Memory B cell (primary cell): ENCODE measurements around the gene RNF220.

Source experiments
- ATAC-seq: fragments of 150-1000 bp; cut with Tn5 transposase; 2 replicates; pipeline ENCODE4 v1.10.0; 2021; ENCODE audit warnings: low read depth, mild to moderate bottlenecking, moderate library complexity
- DNase-seq, 2 donors: peaks; one replicate each; pipeline ENCODE4 v3.0.0; 2022; ENCODE audit warnings: low spot score in 2 of 2
- H3K27ac Mint-ChIP-seq: one replicate; pipeline ENCODE4 v1.8.0; 2022; ENCODE audit warnings: mild to moderate bottlenecking, moderate library complexity, mixed read lengths
- H3K27me3 Mint-ChIP-seq: one replicate; pipeline ENCODE4 v1.8.0; 2022; ENCODE audit warnings: mixed read lengths
- H3K36me3 Mint-ChIP-seq: one replicate; pipeline ENCODE4 v1.8.0; 2022; ENCODE audit warnings: mild to moderate bottlenecking, mixed read lengths
- H3K4me1 Mint-ChIP-seq: one replicate; pipeline ENCODE4 v1.8.0; 2022; ENCODE audit warnings: mixed read lengths
- H3K4me3 Mint-ChIP-seq: one replicate; pipeline ENCODE4 v1.8.0; 2022; ENCODE audit warnings: mild to moderate bottlenecking, moderate library complexity, mixed read lengths
- H3K9me3 Mint-ChIP-seq: one replicate; pipeline ENCODE4 v1.8.0; 2022; ENCODE audit warnings: mixed read lengths

The RNF220 gene

DNA sequence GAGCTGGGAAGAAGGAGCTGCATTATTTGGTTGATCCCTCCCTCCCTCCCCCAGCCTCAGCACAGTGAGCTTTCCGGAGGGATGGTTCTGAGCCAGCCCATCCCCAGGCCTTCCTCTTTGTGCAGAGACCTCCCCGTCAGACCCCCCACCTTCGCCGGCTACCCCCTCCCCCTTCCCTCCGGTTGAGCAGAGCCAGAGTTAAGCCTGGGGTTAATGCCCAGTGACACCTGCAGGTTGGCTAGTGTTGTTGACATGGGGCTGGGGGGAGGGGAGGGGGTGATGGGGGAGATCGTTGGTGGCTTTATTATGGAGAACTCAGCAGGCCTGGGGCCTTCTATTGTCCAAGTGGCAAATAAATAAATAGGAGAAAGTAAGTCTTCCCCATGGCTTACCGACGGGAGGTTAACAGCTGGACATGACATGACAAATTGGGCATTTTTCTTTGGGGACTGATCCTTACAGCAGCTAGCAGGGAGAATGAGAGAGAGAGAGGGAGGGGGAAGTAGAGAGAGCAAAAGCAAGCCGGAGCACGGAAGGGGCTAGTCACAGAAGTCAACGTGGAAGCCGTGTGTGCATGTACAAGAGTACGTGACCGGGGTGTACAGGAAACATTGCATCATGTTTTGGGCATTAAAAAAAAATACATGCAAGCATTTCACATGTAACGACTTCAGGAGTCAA is 138.1 kb downstream of the RNF220 start:
- Mint-ChIP-seq H3K27me3 (peaks cover 22% of the 10 kb centered on the region), H3K9me3 (no peaks in the 10 kb centered on the region), H3K4me3 (no peak overlapping the region), H3K4me1 (peaks cover 2% of the 10 kb centered on the region), H3K27ac (no peak overlapping the region), H3K36me3 (no peaks in the 10 kb centered on the region)
- ATAC-seq = no peak
- DNase-seq = no peak

DNA sequence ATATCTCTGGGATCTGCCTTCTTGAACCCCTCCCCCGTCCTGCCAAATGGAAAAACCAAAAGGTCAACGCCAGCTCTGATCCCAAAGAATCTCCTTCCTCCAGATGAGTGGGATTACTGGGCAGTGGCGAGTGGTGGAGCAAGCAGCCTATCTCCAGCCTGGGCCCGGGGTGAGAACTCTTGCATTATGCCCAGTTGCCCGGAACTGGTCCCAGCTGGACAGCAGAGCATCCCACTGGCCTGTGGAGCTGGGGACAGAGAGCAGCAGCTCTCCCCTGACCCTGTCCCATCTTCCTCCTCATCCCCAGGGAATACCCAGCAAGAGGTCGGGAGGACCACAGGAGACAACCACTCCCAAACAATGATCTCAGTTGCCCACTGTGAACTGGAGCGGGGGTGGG is 138.7 kb downstream of the RNF220 start:
- Mint-ChIP-seq H3K36me3 (no peaks in the 10 kb centered on the region), H3K27me3 (peaks cover 22% of the 10 kb centered on the region), H3K4me1 (peaks cover 2% of the 10 kb centered on the region), H3K4me3 (no peak overlapping the region), H3K9me3 (no peaks in the 10 kb centered on the region), H3K27ac (no peak overlapping the region)
- no peak for DNase-seq
- no peak for ATAC-seq

DNA sequence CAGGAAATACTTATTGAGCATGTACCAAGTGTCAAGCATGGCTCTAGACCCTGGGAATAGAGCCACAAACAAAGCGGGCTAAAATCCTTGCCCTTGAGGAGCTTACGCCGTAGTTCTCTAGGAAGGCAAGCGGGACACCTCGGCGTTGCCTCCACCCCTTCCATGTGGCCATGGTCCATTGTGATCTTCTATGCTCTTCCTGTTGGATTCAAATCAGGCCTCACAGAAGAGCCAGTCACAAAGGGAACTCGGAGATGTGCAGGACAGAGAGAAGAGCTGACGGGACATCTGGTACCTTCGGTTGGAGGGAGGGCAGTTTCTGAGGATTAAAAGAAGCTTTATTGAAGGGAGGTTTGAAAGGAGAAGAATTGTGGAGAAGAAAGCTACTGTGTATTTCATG is 139.9 kb downstream of the RNF220 start:
- DNase-seq (no peak), ATAC-seq (no peak)
- no peak overlapping the region for H3K27ac Mint-ChIP-seq
- no peaks in the 10 kb centered on the region for H3K36me3 Mint-ChIP-seq
- peaks cover 2% of the 10 kb centered on the region for H3K4me1 Mint-ChIP-seq
- no peak overlapping the region for H3K4me3 Mint-ChIP-seq
- H3K9me3 Mint-ChIP-seq = no peaks in the 10 kb centered on the region
- H3K27me3 Mint-ChIP-seq = peaks cover 17% of the 10 kb centered on the region

DNA sequence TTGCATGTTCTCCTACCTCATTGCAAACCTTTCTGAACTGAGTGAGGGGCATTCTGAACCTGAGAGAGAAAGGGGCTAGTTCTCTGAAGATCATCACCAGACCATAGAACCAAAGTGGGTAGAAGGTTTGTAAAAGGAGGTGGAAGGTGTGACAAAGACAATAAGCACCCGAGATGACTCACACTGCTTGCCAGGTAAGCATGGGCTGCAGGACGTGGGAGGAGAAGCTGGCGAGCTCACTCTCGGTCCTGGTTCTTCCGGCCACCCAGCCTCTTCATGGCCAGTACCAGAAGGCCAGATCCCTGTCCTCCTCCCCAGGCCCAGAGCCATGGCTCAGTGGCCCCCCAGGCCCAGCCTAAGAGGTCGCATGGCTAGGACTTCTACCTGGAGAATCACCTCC is 140.9 kb downstream of the RNF220 start:
- no peaks in the 10 kb centered on the region for H3K36me3 Mint-ChIP-seq
- H3K9me3 Mint-ChIP-seq = no peaks in the 10 kb centered on the region
- H3K27me3 Mint-ChIP-seq = peaks cover 16% of the 10 kb centered on the region

DNA sequence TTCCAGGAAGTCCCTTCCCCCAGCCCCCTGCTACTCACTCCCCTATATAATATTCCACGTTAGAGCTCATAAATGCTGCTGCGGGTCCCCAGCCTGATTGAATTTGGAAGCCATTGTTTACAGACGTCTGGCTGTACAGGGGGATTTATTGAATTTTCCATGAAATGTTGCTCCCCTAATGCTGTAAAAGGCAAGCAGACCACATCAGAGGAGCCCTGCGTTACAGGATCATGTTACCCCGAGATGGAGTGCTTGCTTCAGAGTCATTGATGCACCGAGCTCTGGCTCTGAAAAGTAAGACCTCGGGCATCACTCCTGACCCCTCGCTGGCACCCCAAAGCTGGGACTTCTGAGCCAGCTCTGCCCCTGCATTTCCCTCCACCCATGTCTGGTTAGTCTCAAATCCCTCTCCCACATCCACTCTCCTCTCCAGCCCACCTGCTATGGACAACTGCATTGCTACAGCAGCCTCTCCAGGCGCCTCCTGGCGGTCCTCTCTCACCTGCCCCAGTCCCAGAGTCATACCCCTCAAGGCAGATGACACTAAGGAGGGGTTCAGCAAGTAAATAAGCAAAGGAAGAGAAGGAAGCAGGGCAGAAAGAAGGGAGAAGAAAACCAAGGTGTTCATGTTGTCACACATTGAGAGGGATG is 141.5 kb downstream of the RNF220 start:
- H3K4me3 Mint-ChIP-seq = no peak overlapping the region
- H3K9me3 Mint-ChIP-seq = no peaks in the 10 kb centered on the region
- H3K27me3 Mint-ChIP-seq = peaks cover 16% of the 10 kb centered on the region
- DNase-seq (no peak), ATAC-seq (no peak)
- H3K27ac Mint-ChIP-seq = no peak overlapping the region
- H3K36me3 Mint-ChIP-seq = no peaks in the 10 kb centered on the region
- peaks cover 2% of the 10 kb centered on the region for H3K4me1 Mint-ChIP-seq

More for the DNA sequence above, 140.9 kb downstream of the RNF220 start:
- no peak for DNase-seq
- Mint-ChIP-seq H3K4me1 (peaks cover 2% of the 10 kb centered on the region), H3K27ac (no peak overlapping the region), H3K4me3 (no peak overlapping the region)
- no peak for ATAC-seq

DNA sequence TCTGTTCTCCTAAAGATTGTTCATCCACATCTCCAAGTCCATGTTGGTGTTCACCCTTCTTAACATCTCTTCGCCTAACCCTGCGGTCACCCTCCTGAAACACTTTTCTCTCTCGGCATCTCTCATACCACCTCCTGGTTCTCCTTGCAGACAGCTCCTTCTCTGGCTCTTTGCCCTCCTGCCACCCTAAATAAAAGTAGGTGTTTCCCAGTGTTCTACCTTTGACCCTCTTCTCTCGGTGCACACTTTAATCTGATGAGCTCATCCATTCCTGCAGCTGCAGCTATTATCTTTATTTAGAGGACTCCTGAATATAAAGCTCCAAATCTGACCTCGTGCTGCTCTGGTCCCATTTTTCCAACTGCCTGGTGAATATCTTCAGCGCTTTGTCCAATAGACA is 142.3 kb downstream of the RNF220 start:
- Mint-ChIP-seq H3K27ac (no peak overlapping the region), H3K9me3 (no peaks in the 10 kb centered on the region), H3K36me3 (no peaks in the 10 kb centered on the region), H3K27me3 (peaks cover 16% of the 10 kb centered on the region), H3K4me1 (peaks cover 2% of the 10 kb centered on the region), H3K4me3 (no peak overlapping the region)
- DNase-seq (no peak), ATAC-seq (no peak)

DNA sequence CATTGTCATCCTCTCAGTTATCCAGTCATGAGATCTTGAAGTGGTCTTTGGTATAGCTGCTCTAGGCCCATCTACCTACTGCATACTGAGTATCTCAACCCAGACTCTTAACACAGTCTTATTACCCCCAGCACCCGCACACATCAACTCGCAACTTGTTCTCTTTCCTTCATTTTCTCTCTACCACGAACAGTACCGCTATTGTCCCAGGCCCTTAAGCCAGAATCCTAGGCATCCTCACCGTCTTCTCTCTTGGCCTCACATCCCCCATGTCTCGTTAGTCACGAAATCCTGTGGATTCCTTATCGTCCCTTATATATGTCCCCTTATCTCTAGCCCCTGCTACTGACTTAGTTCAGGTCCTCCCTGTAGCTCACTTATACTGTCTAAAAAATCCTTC is 142.8 kb downstream of the RNF220 start:
- no peak for ATAC-seq
- Mint-ChIP-seq H3K4me1 (peaks cover 2% of the 10 kb centered on the region), H3K9me3 (no peaks in the 10 kb centered on the region), H3K27me3 (peaks cover 17% of the 10 kb centered on the region), H3K27ac (no peak overlapping the region), H3K4me3 (no peak overlapping the region), H3K36me3 (no peaks in the 10 kb centered on the region)
- DNase-seq = no peak

DNA sequence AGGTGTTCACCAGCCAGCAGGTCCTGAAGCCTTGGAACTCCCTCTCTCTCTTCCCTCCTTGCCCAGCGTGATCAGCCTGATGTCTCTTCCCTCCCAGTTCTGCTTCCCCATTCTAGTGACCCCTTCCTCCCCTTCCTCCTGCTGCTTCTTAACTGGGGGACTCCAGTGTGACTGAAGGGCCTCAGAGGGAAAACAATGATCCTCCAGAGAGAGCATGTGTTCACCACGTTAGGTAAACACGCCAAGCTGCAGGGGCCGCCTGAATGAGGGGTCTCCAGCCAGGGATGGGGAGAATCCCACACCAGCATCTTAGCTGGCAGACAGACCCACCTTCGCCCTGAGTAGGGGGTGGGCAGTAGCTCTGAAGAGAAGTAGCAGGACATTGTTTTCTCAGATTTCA is 144.5 kb downstream of the RNF220 start:
- DNase-seq = no peak
- Mint-ChIP-seq H3K27me3 (peaks cover 14% of the 10 kb centered on the region), H3K4me1 (no peaks in the 10 kb centered on the region), H3K4me3 (no peak overlapping the region), H3K9me3 (no peaks in the 10 kb centered on the region), H3K27ac (no peak overlapping the region), H3K36me3 (no peaks in the 10 kb centered on the region)
- no peak for ATAC-seq

DNA sequence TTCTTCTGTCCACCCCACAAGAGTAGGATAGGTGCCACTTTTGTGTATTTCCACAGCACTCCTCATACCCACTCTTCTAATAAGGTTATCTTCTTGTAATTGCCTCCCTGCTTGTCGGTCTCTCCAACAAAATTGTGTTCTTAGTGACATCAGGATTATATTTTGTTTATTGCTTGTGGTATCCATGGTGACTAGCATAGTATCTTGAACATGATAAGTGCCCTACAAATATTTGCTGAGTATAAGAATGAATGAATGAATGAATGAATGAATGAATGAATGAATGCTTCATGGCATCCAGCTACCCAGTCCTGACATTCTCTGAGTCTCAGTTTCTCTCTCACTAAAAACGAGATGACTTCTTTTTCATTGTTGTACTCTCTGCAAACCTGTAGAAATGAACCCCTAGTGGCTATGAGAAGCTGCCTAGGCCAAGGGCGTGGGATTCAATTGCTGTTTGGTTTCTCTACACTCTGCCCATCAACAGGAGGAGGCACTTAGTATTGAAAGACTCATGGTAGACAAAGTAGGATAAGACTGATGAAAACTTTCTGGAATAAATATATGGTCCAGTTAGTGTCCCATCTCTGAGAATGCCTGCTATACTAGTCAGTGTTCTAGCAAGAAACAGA is 148.2 kb downstream of the RNF220 start:
- H3K27me3 Mint-ChIP-seq = peaks cover 4% of the 10 kb centered on the region
- ATAC-seq (no peak), DNase-seq (no peak)
- H3K4me1 Mint-ChIP-seq = no peaks in the 10 kb centered on the region
- H3K36me3 Mint-ChIP-seq = no peaks in the 10 kb centered on the region
- H3K9me3 Mint-ChIP-seq = no peaks in the 10 kb centered on the region
- no peak overlapping the region for H3K4me3 Mint-ChIP-seq
- H3K27ac Mint-ChIP-seq = no peak overlapping the region

DNA sequence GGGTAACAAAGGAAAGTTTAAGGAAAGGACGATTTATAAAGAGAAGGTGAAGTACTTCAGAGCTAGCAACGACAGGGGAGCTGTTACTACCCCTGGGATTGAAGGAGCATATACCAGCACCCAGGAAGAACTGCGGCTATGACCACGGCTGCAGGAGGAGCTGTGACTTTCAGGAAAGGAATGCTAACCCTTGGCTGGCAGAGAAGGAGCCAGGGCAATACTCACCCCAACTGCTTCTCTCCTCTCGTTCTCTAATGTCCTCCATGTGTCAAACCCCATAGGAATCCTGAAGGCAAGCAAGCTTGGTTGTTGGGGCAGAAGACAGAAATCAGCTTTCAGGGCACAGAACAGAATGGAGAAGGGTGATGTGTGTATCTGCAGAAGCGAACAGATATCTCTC is 148.7 kb downstream of the RNF220 start:
- DNase-seq (no peak), ATAC-seq (no peak)
- Mint-ChIP-seq H3K4me1 (no peaks in the 10 kb centered on the region), H3K27ac (no peak overlapping the region), H3K9me3 (no peaks in the 10 kb centered on the region), H3K4me3 (no peak overlapping the region), H3K36me3 (no peaks in the 10 kb centered on the region), H3K27me3 (peaks cover 4% of the 10 kb centered on the region)

DNA sequence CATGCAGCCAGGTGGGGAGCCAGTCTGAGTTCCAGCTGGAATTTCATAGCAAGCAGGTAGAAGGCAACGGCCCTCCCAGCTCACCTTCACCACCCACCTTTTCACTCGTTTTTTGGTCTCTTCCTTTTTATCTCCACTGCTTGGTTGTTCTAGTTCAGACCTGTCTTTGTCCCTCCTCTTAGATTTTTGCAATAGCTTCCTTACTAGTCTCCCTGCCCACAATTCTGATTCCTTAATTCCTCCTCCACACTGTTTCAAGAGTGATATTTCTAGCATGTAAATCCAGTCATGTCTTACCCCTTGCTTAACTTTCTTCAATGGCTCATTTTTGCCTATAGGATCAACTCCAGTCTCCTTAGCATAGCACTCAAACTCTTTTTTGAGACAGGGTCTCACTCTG is 149.7 kb downstream of the RNF220 start:
- H3K4me1 Mint-ChIP-seq = no peaks in the 10 kb centered on the region
- H3K27ac Mint-ChIP-seq = no peak overlapping the region
- H3K4me3 Mint-ChIP-seq = no peak overlapping the region
- H3K36me3 Mint-ChIP-seq = no peaks in the 10 kb centered on the region
- ATAC-seq (no peak), DNase-seq (no peak)
- H3K27me3 Mint-ChIP-seq = peaks cover 10% of the 10 kb centered on the region
- no peaks in the 10 kb centered on the region for H3K9me3 Mint-ChIP-seq

DNA sequence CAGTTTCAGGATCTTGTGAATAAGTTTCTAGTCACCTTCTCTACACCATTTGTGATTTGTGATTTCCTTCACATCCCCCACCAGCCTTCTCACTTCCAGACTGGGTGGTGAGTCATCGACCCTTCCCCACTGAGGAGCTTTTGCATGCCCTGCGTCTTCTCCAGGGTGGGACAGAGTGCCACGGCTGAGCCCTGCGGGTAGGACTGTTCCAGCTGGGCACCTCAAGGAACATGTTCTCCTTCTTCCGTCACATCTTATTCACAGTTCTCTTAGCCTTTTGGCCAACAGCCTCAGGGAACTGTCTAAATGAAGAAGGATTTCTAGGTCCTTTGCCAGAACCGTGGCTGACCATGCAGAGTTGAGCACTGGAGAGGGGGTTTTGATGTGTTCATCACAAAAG is 152.7 kb downstream of the RNF220 start:
- no peak for ATAC-seq
- H3K4me3 Mint-ChIP-seq = no peak overlapping the region

DNA sequence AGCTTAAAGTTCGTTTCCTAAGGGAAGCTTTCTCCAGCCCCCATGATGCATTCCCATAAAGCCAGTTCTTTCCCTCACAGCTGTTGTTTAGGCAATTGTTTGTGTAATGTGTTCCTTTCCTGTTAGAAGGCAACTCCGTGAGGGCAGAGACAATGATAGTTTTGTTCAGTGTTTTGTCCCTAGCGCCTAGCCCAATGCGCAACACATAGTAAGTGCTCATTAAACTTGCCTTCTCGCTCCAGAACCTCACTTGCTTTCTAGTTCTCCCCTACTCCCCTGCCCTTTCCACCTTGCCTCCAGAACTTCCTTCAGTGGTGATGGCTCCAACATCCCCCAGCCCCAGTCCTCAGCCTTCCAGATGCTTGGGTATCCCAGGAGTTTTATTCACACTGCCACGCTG is 153.8 kb downstream of the RNF220 start:
- ATAC-seq (no peak), DNase-seq (no peak)
- H3K4me1 Mint-ChIP-seq = no peaks in the 10 kb centered on the region
- H3K9me3 Mint-ChIP-seq = no peaks in the 10 kb centered on the region
- H3K36me3 Mint-ChIP-seq = no peaks in the 10 kb centered on the region
- H3K27me3 Mint-ChIP-seq = peaks cover 9% of the 10 kb centered on the region
- H3K4me3 Mint-ChIP-seq = no peak overlapping the region
- H3K27ac Mint-ChIP-seq = no peak overlapping the region

More for the DNA sequence above, 152.7 kb downstream of the RNF220 start:
- Mint-ChIP-seq H3K36me3 (no peaks in the 10 kb centered on the region), H3K9me3 (no peaks in the 10 kb centered on the region), H3K27me3 (peaks cover 9% of the 10 kb centered on the region), H3K27ac (no peak overlapping the region), H3K4me1 (no peaks in the 10 kb centered on the region)
- no peak for DNase-seq

DNA sequence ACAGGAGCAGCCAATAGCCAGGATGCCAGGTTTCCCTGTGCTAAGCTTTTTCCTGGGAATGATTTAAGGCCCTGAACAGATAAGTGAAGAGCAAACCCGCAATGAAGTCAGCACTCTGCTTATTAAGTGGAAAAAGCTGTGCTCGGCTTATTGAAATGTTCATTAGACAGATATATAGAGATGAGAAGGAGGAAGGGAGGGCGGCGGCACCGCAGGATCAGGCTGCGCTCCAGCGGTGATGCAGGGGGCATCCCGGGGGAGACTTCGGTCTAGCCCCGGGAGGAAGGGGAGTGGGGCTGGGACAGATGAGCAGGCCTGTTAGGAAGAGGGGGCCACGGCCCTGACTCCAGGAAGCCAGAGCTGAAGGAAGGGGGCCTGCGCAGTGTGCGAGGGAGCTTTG is 154.3 kb downstream of the RNF220 start:
- Mint-ChIP-seq H3K27me3 (peaks cover 9% of the 10 kb centered on the region), H3K4me3 (no peak overlapping the region), H3K27ac (no peak overlapping the region), H3K9me3 (no peaks in the 10 kb centered on the region), H3K4me1 (no peaks in the 10 kb centered on the region), H3K36me3 (no peaks in the 10 kb centered on the region)
- ATAC-seq (no peak), DNase-seq (no peak)

DNA sequence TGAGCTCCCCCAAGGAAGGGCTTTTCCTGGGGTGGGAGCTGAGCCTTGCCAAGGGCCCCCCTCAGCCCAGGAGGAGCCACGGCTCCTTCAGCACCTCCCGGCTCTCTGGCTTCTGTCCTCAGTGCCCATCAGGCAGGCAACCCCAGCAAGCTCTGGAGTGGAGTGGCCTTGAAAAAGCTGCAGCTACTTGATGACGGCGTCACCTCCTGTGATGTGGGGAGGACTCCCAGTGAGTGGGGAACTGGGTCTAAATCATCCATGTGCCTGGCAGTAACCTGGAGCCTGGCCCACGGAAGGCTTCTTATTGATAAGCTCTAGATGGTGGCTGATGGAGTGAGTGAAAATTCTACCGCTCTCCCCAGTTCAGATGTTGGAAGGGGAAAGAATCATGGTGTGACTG is 154.9 kb downstream of the RNF220 start:
- DNase-seq = no peak
- H3K36me3 Mint-ChIP-seq = no peaks in the 10 kb centered on the region
- no peak for ATAC-seq
- no peaks in the 10 kb centered on the region for H3K4me1 Mint-ChIP-seq
- no peak overlapping the region for H3K4me3 Mint-ChIP-seq
- no peaks in the 10 kb centered on the region for H3K9me3 Mint-ChIP-seq
- peaks cover 12% of the 10 kb centered on the region for H3K27me3 Mint-ChIP-seq
- no peak overlapping the region for H3K27ac Mint-ChIP-seq
